Neural crest cell (in vitro differentiated cells): ENCODE measurements around the gene CUL1. TPM values are rescaled to one million over a fixed set of nuclear protein-coding genes. Genes with fewer than 3 reads are reported as not detected.

Source experiments
- DNase-seq: peaks from one replicate; pipeline ENCODE4 v3.0.0; 2021; ENCODE audit warnings: low read depth, mixed read lengths, low spot score
- H3K27ac Mint-ChIP-seq: one replicate; pipeline ENCODE4 v1.8.0; 2021; ENCODE audit warnings: mild to moderate bottlenecking, mixed read lengths; ENCODE audit not compliant: unreplicated experiment
- H3K27me3 Mint-ChIP-seq: 2 replicates; pipeline ENCODE4 v1.8.0; 2021; ENCODE audit warnings: low read depth, mild to moderate bottlenecking, mixed read lengths
- H3K36me3 Mint-ChIP-seq: 2 replicates; pipeline ENCODE4 v1.8.0; 2021; ENCODE audit warnings: low read depth, mild to moderate bottlenecking, mixed read lengths
- H3K4me1 Mint-ChIP-seq: 2 replicates; pipeline ENCODE4 v1.8.0; 2021; ENCODE audit warnings: mixed read lengths
- H3K4me3 Mint-ChIP-seq: one replicate; pipeline ENCODE4 v1.8.0; 2021; ENCODE audit warnings: mild to moderate bottlenecking, mixed read lengths
- H3K9me3 Mint-ChIP-seq: 2 replicates; pipeline ENCODE4 v1.8.0; 2021; ENCODE audit warnings: mixed read lengths
- total RNA-seq: library from RNA; stranded (reverse); gene quantifications from 2 replicates; pipeline ENCODE4 v1.2.1, GENCODE V29; 2021
- TF ChIP-seq, protein P1 (sequence below): fragments of 200-600 bp; sonication (generic); conservative IDR thresholded peaks from 2 replicates; pipeline ENCODE4 v1.5.0; 2021; ENCODE audit warnings: antibody characterized with exemption, mild to moderate bottlenecking

Gene CUL1
- total RNA-seq, 1 donor from 2014 or later: 70.0 TPM

GRCh38 chr7:148813890-148814289, 115.2 kb downstream of the CUL1 start:
- Mint-ChIP-seq H3K36me3 (peaks cover 21% of the 10 kb centered on the region), H3K4me1 (peaks cover 13% of the 10 kb centered on the region), H3K4me3 (no peak overlapping the region), H3K27me3 (no peaks in the 10 kb centered on the region), H3K9me3 (no peaks in the 10 kb centered on the region), H3K27ac (no peak overlapping the region)
- DNase-seq: no peak
- TF ChIP-seq, protein P1, sequence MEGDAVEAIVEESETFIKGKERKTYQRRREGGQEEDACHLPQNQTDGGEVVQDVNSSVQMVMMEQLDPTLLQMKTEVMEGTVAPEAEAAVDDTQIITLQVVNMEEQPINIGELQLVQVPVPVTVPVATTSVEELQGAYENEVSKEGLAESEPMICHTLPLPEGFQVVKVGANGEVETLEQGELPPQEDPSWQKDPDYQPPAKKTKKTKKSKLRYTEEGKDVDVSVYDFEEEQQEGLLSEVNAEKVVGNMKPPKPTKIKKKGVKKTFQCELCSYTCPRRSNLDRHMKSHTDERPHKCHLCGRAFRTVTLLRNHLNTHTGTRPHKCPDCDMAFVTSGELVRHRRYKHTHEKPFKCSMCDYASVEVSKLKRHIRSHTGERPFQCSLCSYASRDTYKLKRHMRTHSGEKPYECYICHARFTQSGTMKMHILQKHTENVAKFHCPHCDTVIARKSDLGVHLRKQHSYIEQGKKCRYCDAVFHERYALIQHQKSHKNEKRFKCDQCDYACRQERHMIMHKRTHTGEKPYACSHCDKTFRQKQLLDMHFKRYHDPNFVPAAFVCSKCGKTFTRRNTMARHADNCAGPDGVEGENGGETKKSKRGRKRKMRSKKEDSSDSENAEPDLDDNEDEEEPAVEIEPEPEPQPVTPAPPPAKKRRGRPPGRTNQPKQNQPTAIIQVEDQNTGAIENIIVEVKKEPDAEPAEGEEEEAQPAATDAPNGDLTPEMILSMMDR: no peak

DNA sequence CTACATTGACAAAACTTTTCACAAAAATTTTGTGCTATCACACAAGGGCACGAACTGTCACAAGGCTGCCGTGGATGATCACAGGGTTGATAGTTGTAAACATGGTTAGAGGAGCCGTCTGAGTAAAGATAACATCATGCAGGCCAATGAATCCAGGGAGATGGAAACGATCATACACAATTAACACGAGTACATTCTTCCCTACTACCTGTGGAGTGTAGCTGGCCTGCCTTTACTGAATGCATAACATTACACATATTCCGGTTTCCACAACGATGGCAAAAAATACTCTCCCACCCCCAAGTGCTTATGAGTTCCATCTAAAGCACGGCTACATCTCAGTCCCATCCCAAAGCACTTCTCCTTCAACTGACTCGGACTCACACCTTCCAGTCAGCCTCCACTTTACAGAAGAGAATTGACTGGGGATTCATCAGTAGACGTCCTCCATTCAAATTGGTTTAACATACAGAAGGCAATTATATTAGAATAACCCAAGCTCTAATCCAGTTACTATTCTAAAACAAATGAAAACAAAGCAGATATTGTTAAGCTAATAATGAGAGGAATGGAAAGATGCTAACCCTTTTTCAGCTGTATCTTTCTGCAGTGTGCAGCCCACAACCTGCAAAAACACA, 116.3 kb downstream of the CUL1 start:
- Mint-ChIP-seq H3K27ac (no peak overlapping the region), H3K27me3 (no peaks in the 10 kb centered on the region), H3K4me1 (peaks cover 5% of the 10 kb centered on the region), H3K4me3 (no peak overlapping the region), H3K36me3 (peaks cover 15% of the 10 kb centered on the region), H3K9me3 (no peaks in the 10 kb centered on the region)
- TF ChIP-seq, protein P1: no peak
- no peak for DNase-seq

DNA sequence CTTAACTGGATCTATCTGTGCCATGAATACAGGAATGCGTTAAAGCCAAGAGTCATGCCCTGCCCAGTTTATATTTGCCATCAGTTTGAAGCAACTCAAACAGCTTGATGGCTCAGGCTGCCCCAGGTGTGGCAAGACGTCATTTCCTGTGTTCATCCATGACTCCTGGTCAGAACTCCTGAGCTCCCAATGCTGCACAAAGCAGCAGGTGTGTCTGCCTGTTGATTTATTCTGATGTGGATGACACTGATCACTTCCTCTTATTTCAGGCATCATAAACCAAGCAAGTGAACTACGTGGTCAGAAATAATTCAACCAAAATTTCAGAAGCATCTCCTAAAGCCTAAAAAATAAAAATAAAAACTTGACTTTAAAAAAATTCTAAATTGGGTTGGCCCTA, 116.9 kb downstream of the CUL1 start:
- TF ChIP-seq, protein P1: no peak
- Mint-ChIP-seq H3K36me3 (peaks cover 12% of the 10 kb centered on the region), H3K4me1 (no peaks in the 10 kb centered on the region), H3K27me3 (no peaks in the 10 kb centered on the region), H3K4me3 (no peak overlapping the region), H3K27ac (no peak overlapping the region), H3K9me3 (no peaks in the 10 kb centered on the region)
- DNase-seq: no peak

GRCh38 chr7:148819697-148820360, 121.1 kb downstream of the CUL1 start:
- Mint-ChIP-seq H3K27me3 (no peaks in the 10 kb centered on the region), H3K27ac (no peak overlapping the region), H3K9me3 (no peaks in the 10 kb centered on the region), H3K4me1 (no peaks in the 10 kb centered on the region), H3K36me3 (peaks cover 3% of the 10 kb centered on the region), H3K4me3 (no peak overlapping the region)
- TF ChIP-seq, protein P1: no peak
- DNase-seq: no peak

DNA sequence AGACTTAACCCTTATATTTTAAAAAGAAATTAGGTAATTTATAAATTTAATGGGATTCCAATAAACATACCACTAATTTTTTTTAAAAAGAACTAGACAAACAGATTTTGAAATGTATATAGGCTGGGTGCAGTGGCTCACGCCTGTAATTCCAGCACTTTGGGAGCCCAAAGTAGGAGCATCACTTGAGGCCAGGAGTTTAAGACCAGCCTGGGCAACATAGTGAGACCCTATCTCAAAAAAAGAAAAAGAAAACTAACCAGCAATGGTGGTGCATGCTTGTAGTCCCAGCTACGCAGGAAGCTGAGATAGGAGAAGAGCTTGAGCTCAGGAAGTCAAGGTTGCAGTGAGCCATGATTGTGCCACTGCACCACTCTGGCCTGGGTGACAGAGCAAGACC, 122.7 kb downstream of the CUL1 start:
- Mint-ChIP-seq H3K27me3 (no peaks in the 10 kb centered on the region), H3K4me1 (no peaks in the 10 kb centered on the region), H3K36me3 (peaks cover 8% of the 10 kb centered on the region), H3K27ac (no peak overlapping the region), H3K9me3 (no peaks in the 10 kb centered on the region), H3K4me3 (no peak overlapping the region)
- TF ChIP-seq, protein P1: no peak
- DNase-seq: no peak
